ENCODE results near the gene CTSW.

DNA sequence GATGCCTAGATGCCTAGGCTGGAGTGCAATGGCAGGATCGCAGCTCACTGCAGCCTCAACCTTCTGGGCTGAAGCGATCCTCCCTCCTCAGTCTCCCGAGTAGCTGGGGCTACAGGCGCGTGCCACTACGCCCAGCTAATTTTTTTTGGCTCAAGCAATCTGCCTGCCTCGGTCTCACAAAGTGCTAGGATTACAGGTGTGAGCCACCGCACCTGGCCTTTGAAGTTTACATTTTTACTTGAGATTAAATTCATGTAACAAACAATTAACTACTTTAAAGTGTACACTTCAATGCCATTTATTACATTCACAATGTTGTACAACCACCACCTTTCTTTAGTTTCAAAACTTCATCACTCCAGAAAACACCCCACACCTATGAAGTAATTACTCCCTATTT lies 24.1 kb downstream of the CTSW start:
- TF ChIP-seq ZNF274 (IDR thresholded peaks at IDR 0.05; ENCODE audit: low read depth, low read length) (no peak), SUZ12 (IDR thresholded peaks at IDR 0.05; ENCODE audit: extremely low read depth, insufficient read depth, insufficient read length) (no peak)

All from NT2/D1 (cell line).